Naive thymus-derived CD4-positive, alpha-beta T cell (primary cell): ENCODE results near the gene BABAM1. TPM values are rescaled to one million over a fixed set of nuclear protein-coding genes. Genes with fewer than 3 reads are reported as not detected.

Experiments used
- ATAC-seq: fragments of 150-1000 bp; cut with Tn5 transposase; 2 replicates; pipeline ENCODE4 v1.10.0; 2021; ENCODE audit warnings: mild to moderate bottlenecking, moderate library complexity
- CTCF ChIA-PET: fragments of 350-600 bp; sonication (Branson Sonifier 250); formaldehyde crosslinking; loops from one replicate; lab custom pipeline; 2021; ENCODE audit warnings: antibody characterized with exemption; lab: Charles Lee
- POLR2A ChIA-PET: fragments of 350-600 bp; sonication (Branson Sonifier 250); formaldehyde crosslinking; loops from one replicate; lab custom pipeline; 2021; ENCODE audit warnings: antibody characterized with exemption, inconsistent platforms; lab: Charles Lee
- DNase-seq, 9 donors: peaks; one replicate each; pipeline versions ENCODE4 v3.0.0 to v3.0.0-alpha.2; 2020 to 2022; ENCODE audit warnings: mixed read lengths in 1 of 9
- H3K27ac ChIP-seq: one replicate; pipeline ENCODE4 v1.7.0; 2013; ENCODE audit warnings: mild to moderate bottlenecking, low read depth, low read length, moderate library complexity
- H3K27me3 ChIP-seq, 2 donors: one replicate each; pipeline ENCODE4 v1.7.0; 2013; ENCODE audit warnings: low read length in 2 of 2, mild to moderate bottlenecking in 2 of 2, moderate library complexity in 2 of 2; ENCODE audit not compliant: control insufficient read depth in 2 of 2, insufficient read depth in 2 of 2
- H3K36me3 ChIP-seq, 3 experiments: 1 replicate in 2 of 3; 2 replicates in 1 of 3; pipeline ENCODE4 v1.7.0; 2013; ENCODE audit warnings: low read length in 3 of 3, mild to moderate bottlenecking in 3 of 3, moderate library complexity in 1 of 3; ENCODE audit not compliant: insufficient read depth in 3 of 3, control insufficient read depth in 2 of 3
- H3K4me1 ChIP-seq, 2 donors: one replicate each; pipeline ENCODE4 v1.7.0; 2013; ENCODE audit warnings: low read length in 2 of 2, mild to moderate bottlenecking in 2 of 2, moderate library complexity in 1 of 2; ENCODE audit not compliant: control insufficient read depth in 2 of 2, insufficient read depth in 2 of 2
- H3K4me3 ChIP-seq: 2 replicates; pipeline ENCODE4 v1.7.0; 2013; ENCODE audit warnings: mild to moderate bottlenecking, low read length
- H3K9me3 ChIP-seq, 3 experiments: 1 replicate in 2 of 3; 2 replicates in 1 of 3; pipeline ENCODE4 v1.7.0; 2013; ENCODE audit warnings: low read length in 3 of 3; ENCODE audit not compliant: control insufficient read depth in 2 of 3
- H3K27ac Mint-ChIP-seq, 9 donors: one replicate each; pipeline ENCODE4 v1.8.0; 2020 to 2022; ENCODE audit warnings: mixed read lengths in 9 of 9, mild to moderate bottlenecking in 8 of 9, moderate library complexity in 5 of 9, inconsistent platforms in 2 of 9
- H3K27me3 Mint-ChIP-seq, 5 donors: one replicate each; pipeline ENCODE4 v1.8.0; 2021 to 2022; ENCODE audit warnings: mixed read lengths in 5 of 5, mild to moderate bottlenecking in 1 of 5
- H3K36me3 Mint-ChIP-seq, 5 donors: one replicate each; pipeline ENCODE4 v1.8.0; 2020 to 2022; ENCODE audit warnings: mixed read lengths in 5 of 5, mild to moderate bottlenecking in 3 of 5, inconsistent platforms in 1 of 5
- H3K4me1 Mint-ChIP-seq, 7 donors: one replicate each; pipeline ENCODE4 v1.8.0; 2020 to 2022; ENCODE audit warnings: mixed read lengths in 7 of 7, mild to moderate bottlenecking in 3 of 7, inconsistent platforms in 1 of 7
- H3K4me3 Mint-ChIP-seq, 10 donors: one replicate each; pipeline ENCODE4 v1.8.0; 2020 to 2022; ENCODE audit warnings: mild to moderate bottlenecking in 10 of 10, mixed read lengths in 10 of 10, moderate library complexity in 6 of 10, inconsistent platforms in 2 of 10
- H3K9me3 Mint-ChIP-seq, 11 donors: one replicate each; pipeline ENCODE4 v1.8.0; 2020 to 2022; ENCODE audit warnings: mixed read lengths in 11 of 11, mild to moderate bottlenecking in 4 of 11, inconsistent platforms in 1 of 11, moderate library complexity in 1 of 11
- intact Hi-C, 2 donors: fragments of 100-400 bp; cut with micrococcal nuclease; formaldehyde crosslinking; loops; one replicate each; pipeline ENCODE4 v1.15.1; 2023
- polyA plus RNA-seq, 2 donors: library from polyadenylated mRNA; unstranded; fragments of 300-500 nt; fragmentation: Illumina TruSeq; gene quantifications; one replicate each; pipeline ENCODE4 v1.2.3, GENCODE V29; 2021
- total RNA-seq, 6 experiments: library from RNA in 5 of 6; stranded (reverse) in 5 of 6; gene quantifications; 1 replicate in 5 of 6; 2 replicates in 1 of 6; pipeline ENCODE4 v1.2.3 and lab custom pipeline; 2021 to 2026

Gene BABAM1
- total and polyA plus RNA-seq, 7 experiments from 2014 or later = 72.4 to 111 (median 95.6) TPM

GRCh38 chr19:17227798-17228367 lies 39.4 kb upstream of the BABAM1 start:
- intact Hi-C loops = loop anchor here in 1 of 2 donors (5.0 kb wide), 1 partner anchor 686 kb away; the partner anchor contains the start of gene CHERP
- peaks cover 0 to 4% (median 0%) of the 10 kb centered on the region in 5 donors for H3K36me3 Mint-ChIP-seq
- peaks cover 5 to 8% (median 6%) of the 10 kb centered on the region in 7 donors for H3K4me1 Mint-ChIP-seq
- peaks cover 0 to 15% (median 3%) of the 10 kb centered on the region in 3 experiments for H3K36me3 ChIP-seq
- DNase-seq (no peak), ATAC-seq (no peak)
- H3K9me3 ChIP-seq = no peaks in the 10 kb centered on the region
- ChIA-PET CTCF (interaction anchor here (0.7 kb wide), 1 partner anchor 15 kb away, joined by 4 read pairs; no protein-coding TSS in a partner anchor), POLR2A (interaction anchor here (2.6 to 4.7 kb wide), 3 partner anchors 8 to 44 kb away, joined by 17 to 77 read pairs (median 37); partner anchors contain the start of gene USE1)
- no peak overlapping the region for H3K27ac ChIP-seq
- peak overlapping the region in 6 of 10 donors; percentile 25 to 98 (median 90) for H3K4me3 Mint-ChIP-seq
- H3K4me1 ChIP-seq = peaks cover 0 to 2% of the 10 kb centered on the region in 2 donors
- H3K9me3 Mint-ChIP-seq = no peaks in the 10 kb centered on the region
- no peaks in the 10 kb centered on the region for H3K27me3 Mint-ChIP-seq
- H3K4me3 ChIP-seq = no peak overlapping the region
- H3K27me3 ChIP-seq = no peaks in the 10 kb centered on the region
- H3K27ac Mint-ChIP-seq = peak overlapping the region in 1 of 9 donors; percentile 81

DNA sequence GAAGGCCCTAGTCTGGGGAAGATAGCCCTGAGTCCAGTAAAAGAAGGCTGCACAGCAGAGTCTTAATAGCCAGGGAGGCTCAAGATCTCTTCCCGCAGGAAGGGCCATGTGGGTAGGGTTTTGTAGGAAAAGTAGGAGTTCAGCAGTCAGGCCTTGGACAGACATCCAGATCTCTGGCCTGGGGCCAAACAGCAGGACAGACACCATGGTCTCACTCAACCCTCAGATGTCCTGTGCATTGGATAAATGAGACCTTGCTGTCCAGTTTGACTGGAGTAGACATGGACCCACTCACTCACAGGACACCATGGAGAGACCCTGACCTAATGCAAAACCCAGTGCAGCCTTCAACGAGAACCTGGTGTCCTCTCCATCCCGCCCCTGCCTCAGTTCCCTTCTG lies 37.4 kb upstream of the BABAM1 start:
- peaks cover 0 to 15% (median 3%) of the 10 kb centered on the region in 3 experiments for H3K36me3 ChIP-seq
- DNase-seq = no peak
- peaks cover 9 to 24% (median 16%) of the 10 kb centered on the region in 7 donors for H3K4me1 Mint-ChIP-seq
- no peaks in the 10 kb centered on the region for H3K27me3 ChIP-seq
- intact Hi-C loops = loop anchor here in 1 of 2 donors (5.0 kb wide), 1 partner anchor 688 kb away; the partner anchor contains the start of gene CHERP
- H3K4me1 ChIP-seq = peaks cover 2 to 9% of the 10 kb centered on the region in 2 donors
- no peak overlapping the region for H3K4me3 ChIP-seq
- ChIA-PET POLR2A (interaction anchor here (1.0 kb wide), 1 partner anchor 15 kb away, joined by 4 read pairs; the partner anchor contains the start of gene USE1), CTCF (interaction anchor here (0.5 kb wide), 1 partner anchor 25 kb away, joined by 3 read pairs; no protein-coding TSS in a partner anchor)
- H3K27me3 Mint-ChIP-seq = no peaks in the 10 kb centered on the region
- no peak overlapping the region for H3K27ac Mint-ChIP-seq
- H3K36me3 Mint-ChIP-seq = peaks cover 0 to 4% (median 0%) of the 10 kb centered on the region in 5 donors
- H3K9me3 ChIP-seq = no peaks in the 10 kb centered on the region
- no peak overlapping the region for H3K27ac ChIP-seq
- H3K9me3 Mint-ChIP-seq = no peaks in the 10 kb centered on the region
- no peak for ATAC-seq
- no peak overlapping the region for H3K4me3 Mint-ChIP-seq

DNA sequence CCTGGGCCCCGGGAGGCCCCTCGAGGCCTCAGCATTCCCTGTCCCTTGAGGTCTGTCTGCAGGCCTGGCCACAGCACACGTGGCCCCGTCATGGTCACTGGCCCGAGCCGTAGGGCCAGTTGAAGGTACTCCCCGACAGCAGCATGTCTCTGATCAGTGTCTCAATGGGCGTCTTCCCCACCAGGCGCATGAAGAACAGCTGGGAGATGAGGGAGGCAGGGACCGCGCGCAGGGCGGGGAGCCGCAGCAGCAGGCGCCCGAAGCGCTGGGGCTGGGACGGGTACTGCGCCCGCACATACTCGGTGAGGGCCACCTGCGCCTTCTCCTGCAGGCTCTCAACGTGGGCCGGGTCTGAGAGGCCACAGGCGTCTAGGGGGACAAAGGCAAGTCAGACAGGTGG lies 35.0 kb upstream of the BABAM1 start:
- Mint-ChIP-seq H3K4me1 (peaks cover 4 to 23% (median 13%) of the 10 kb centered on the region in 7 donors), H3K27ac (peak overlapping the region in 1 of 9 donors; percentile 2), H3K27me3 (no peaks in the 10 kb centered on the region), H3K9me3 (no peaks in the 10 kb centered on the region), H3K4me3 (peak overlapping the region in 1 of 10 donors; percentile 44), H3K36me3 (peaks cover 0 to 4% (median 0%) of the 10 kb centered on the region in 5 donors)
- H3K9me3 ChIP-seq = no peaks in the 10 kb centered on the region
- peaks cover 0 to 11% of the 10 kb centered on the region in 2 donors for H3K4me1 ChIP-seq
- intact Hi-C loops = no loop called here
- H3K4me3 ChIP-seq = no peak overlapping the region
- H3K27me3 ChIP-seq = no peaks in the 10 kb centered on the region
- DNase-seq (no peak), ATAC-seq (no peak)
- H3K36me3 ChIP-seq = peaks cover 0 to 12% (median 3%) of the 10 kb centered on the region in 3 experiments
- CTCF ChIA-PET = no interaction called here
- POLR2A ChIA-PET = interaction anchor here (0.6 kb wide), 1 partner anchor 52 kb away, joined by 3 read pairs; no protein-coding TSS in a partner anchor
- no peak overlapping the region for H3K27ac ChIP-seq

GRCh38 chr19:17234911-17235299 lies 32.3 kb upstream of the BABAM1 start:
- no peaks in the 10 kb centered on the region for H3K9me3 ChIP-seq
- Mint-ChIP-seq H3K36me3 (peaks cover 0 to 3% (median 0%) of the 10 kb centered on the region in 5 donors), H3K4me1 (peaks cover 4 to 22% (median 13%) of the 10 kb centered on the region in 7 donors), H3K27ac (peak overlapping the region in 4 of 9 donors; percentile 12 to 77 (median 58)), H3K27me3 (no peaks in the 10 kb centered on the region), H3K9me3 (no peaks in the 10 kb centered on the region), H3K4me3 (peak overlapping the region; percentile 67 to 88 (median 82))
- ChIA-PET CTCF (interaction anchor here (0.8 to 2.2 kb wide), 6 partner anchors 9 to 186 kb away, joined by 3 to 13 read pairs (median 5); partner anchors contain the start of genes OCEL1 and USE1), POLR2A (interaction anchor here (0.7 to 4.2 kb wide), 12 partner anchors 9 to 670 kb away, joined by 3 to 37 read pairs (median 6); partner anchors contain the start of genes BABAM1, OCEL1, USE1 and USHBP1)
- peak; percentile 32 to 76 (median 45) for DNase-seq
- intact Hi-C loops = loop anchor here (1.0 to 2.0 kb wide), 12 partner anchors 9 to 168 kb away; partner anchors contain the start of genes OCEL1 (in 2 of the 2), USE1 (in 2 of the 2), BABAM1 (in 1 of the 2) and HAUS8 (in 1 of the 2)
- peaks cover 0 to 11% of the 10 kb centered on the region in 2 donors for H3K4me1 ChIP-seq
- H3K36me3 ChIP-seq = peaks cover 0 to 8% (median 3%) of the 10 kb centered on the region in 3 experiments
- H3K27ac ChIP-seq = peak overlapping the region; percentile 64
- ATAC-seq = peak; percentile 74
- H3K4me3 ChIP-seq = peak overlapping the region; percentile 74
- H3K27me3 ChIP-seq = no peaks in the 10 kb centered on the region

DNA sequence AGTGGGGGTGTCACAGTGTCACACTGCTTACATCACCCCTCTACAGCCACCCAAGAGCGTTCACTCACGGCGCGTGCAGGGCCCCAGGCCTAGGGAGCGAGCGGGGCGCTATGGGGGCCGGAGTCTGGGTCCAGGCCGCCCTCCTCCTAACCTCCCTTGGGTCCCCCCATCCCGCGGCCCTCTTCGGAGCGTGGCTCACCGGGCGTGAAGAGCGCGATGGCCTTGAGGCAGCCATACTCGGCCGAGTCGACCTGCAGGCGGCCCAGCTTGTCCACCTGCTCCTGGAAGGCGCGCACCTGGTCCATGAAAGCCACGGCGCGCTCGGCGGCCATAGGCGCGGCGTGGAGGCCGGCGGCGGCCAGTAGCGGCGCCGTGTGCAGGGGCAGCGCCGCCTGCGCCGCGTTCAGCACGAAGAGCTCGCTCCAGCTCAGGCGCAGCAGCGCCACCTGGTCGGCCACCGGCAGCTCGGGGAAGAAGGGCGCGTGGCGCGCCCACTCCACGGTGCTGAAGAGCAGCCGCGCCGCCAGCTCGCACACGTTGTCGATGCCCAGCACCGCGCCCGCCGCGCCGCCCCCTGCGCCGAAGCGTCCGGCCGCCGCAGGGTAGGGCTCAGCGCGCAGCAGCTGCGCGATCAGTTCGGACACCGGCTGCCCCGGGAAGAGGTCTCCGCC lies 31.8 kb upstream of the BABAM1 start:
- H3K9me3 Mint-ChIP-seq = no peaks in the 10 kb centered on the region
- Histone ChIP-seq H3K27ac (peak overlapping the region; percentile 64), H3K4me3 (peak overlapping the region; percentile 74), H3K27me3 (no peaks in the 10 kb centered on the region), H3K4me1 (peaks cover 0 to 11% of the 10 kb centered on the region in 2 donors), H3K9me3 (no peaks in the 10 kb centered on the region), H3K36me3 (peaks cover 0 to 4% (median 3%) of the 10 kb centered on the region in 3 experiments)
- peak overlapping the region; percentile 67 to 88 (median 82) for H3K4me3 Mint-ChIP-seq
- DNase-seq (peak; percentile 62 to 75 (median 73)), ATAC-seq (peak; percentile 95)
- H3K27ac Mint-ChIP-seq = peak overlapping the region in 4 of 9 donors; percentile 12 to 77 (median 58)
- ChIA-PET CTCF (interaction anchor here (0.6 to 2.2 kb wide), 8 partner anchors 10 to 782 kb away, joined by 3 to 13 read pairs (median 4); partner anchors contain the start of genes OCEL1 and USE1), POLR2A (interaction anchor here (0.6 to 4.2 kb wide), 15 partner anchors 9 to 844 kb away, joined by 3 to 37 read pairs (median 6); partner anchors contain the start of genes BABAM1, OCEL1, USE1 and USHBP1)
- peaks cover 0 to 3% (median 0%) of the 10 kb centered on the region in 5 donors for H3K36me3 Mint-ChIP-seq
- intact Hi-C loops = loop anchor here (1.0 to 2.0 kb wide), 12 partner anchors 9 to 169 kb away; partner anchors contain the start of genes OCEL1 (in 2 of the 2), USE1 (in 2 of the 2), BABAM1 (in 1 of the 2) and HAUS8 (in 1 of the 2)
- no peaks in the 10 kb centered on the region for H3K27me3 Mint-ChIP-seq
- peaks cover 4 to 22% (median 13%) of the 10 kb centered on the region in 7 donors for H3K4me1 Mint-ChIP-seq
